Subcutaneous abdominal adipose tissue (tissue), 5 donors: ENCODE measurements around the gene PUM1.

Source experiments
- H3K27ac ChIP-seq: one replicate; pipeline ENCODE4 v1.7.0; 2013; ENCODE audit warnings: low read depth, mild to moderate bottlenecking, inconsistent platforms, low read length, moderate library complexity
- H3K27me3 ChIP-seq, 5 donors: one replicate each; pipeline ENCODE4 v1.7.0; 2013; ENCODE audit warnings: low read length in 5 of 5, inconsistent platforms in 1 of 5; ENCODE audit not compliant: control insufficient read depth in 5 of 5, insufficient read depth in 4 of 5
- H3K36me3 ChIP-seq, 5 donors: one replicate each; pipeline ENCODE4 v1.7.0; 2013; ENCODE audit warnings: low read length in 5 of 5; ENCODE audit not compliant: control insufficient read depth in 5 of 5, insufficient read depth in 5 of 5
- H3K4me1 ChIP-seq, 5 donors: one replicate each; pipeline ENCODE4 v1.7.0; 2013; ENCODE audit warnings: low read length in 5 of 5, mild to moderate bottlenecking in 3 of 5, moderate library complexity in 1 of 5; ENCODE audit not compliant: control insufficient read depth in 5 of 5, insufficient read depth in 5 of 5
- H3K4me3 ChIP-seq, 5 donors: one replicate each; pipeline ENCODE4 v1.7.0; 2013; ENCODE audit warnings: low read length in 5 of 5, low read depth in 1 of 5
- H3K9ac ChIP-seq, 5 donors: one replicate each; pipeline ENCODE4 v1.7.0; 2013; ENCODE audit warnings: low read length in 5 of 5, mild to moderate bottlenecking in 4 of 5, moderate library complexity in 3 of 5
- H3K9me3 ChIP-seq, 5 donors: one replicate each; pipeline ENCODE4 v1.7.0; 2013; ENCODE audit warnings: low read length in 5 of 5; ENCODE audit not compliant: control insufficient read depth in 5 of 5
- donor health status: healthy.
- donor health status: healthy.
- donor health status: healthy.
- donor health status: healthy.
- donor health status: healthy.

PUM1 gene

DNA sequence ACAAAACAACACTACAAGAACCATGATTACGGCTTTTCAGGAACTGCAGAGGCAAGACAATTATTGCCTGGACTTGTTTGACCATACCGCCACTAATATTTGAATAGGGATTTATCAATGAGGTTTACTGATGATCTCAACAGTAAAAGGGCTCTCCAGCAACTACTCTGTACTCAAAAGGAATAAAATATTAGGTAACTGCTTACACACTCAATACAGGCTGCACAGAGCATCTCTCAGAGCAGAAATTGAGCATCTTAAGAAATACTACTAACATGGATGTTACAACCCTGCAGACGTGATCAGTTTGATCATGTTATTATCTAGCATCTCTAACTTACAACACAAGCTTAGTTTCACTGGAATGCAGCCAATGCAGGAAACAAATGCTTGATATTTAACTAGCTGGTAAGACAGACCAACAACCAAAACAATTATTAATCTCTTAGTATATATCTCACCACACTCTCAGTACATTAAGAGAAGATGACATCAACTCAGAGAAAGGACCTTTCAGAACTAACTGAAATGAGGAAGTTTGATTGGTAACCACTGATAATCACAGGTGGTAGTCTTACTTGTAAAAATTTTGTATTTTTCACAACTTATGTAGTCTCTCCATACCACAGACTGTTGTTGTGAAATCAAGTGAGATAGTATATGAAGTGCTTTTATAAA, 52.2 kb downstream of the PUM1 start:
- Histone ChIP-seq H3K27me3 (no peaks in the 10 kb centered on the region), H3K27ac (no peak overlapping the region), H3K4me1 (peaks cover 0 to 27% (median 23%) of the 10 kb centered on the region in 5 donors)

DNA sequence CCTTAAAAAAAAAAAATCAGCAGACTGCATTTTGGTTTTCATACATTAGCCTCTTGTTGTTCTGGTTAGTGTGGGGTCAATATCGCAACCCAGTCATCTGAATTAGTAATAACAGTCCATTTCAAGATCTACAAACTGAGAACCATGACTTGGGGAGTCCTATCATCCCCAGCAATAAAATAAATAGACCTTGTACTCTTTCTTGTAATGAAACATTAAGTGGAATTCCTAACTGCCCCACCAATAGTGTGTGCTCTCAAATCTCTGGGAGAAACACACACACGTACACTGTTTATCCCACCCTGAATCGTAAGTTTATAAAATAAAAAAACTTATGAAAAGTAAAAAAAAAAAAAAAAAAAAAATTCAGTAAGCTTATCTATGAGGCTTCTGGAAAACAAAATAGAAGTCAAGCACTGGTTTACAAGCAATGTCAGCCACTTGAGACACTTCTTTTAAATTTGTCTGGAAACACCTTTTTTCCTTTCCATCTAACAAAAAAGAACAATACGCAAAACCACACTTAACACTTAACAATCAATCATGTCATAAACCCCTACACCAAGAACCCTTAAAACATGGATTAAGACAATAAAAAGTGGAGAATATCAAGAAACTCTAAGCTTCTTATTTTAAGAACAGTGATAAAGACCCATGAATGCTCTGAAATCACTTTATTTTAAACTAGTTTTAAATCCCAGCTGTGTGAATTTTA, 53.1 kb downstream of the PUM1 start:
- Histone ChIP-seq H3K27ac (no peak overlapping the region), H3K4me3 (no peak overlapping the region), H3K9ac (no peak overlapping the region), H3K9me3 (no peaks in the 10 kb centered on the region), H3K36me3 (no peaks in the 10 kb centered on the region), H3K27me3 (no peaks in the 10 kb centered on the region), H3K4me1 (peaks cover 0 to 27% (median 26%) of the 10 kb centered on the region in 5 donors)

More for the DNA sequence above, 52.2 kb downstream of the PUM1 start:
- no peaks in the 10 kb centered on the region for H3K36me3 ChIP-seq
- H3K9ac ChIP-seq = no peak overlapping the region
- H3K4me3 ChIP-seq = no peak overlapping the region
- no peaks in the 10 kb centered on the region for H3K9me3 ChIP-seq

DNA sequence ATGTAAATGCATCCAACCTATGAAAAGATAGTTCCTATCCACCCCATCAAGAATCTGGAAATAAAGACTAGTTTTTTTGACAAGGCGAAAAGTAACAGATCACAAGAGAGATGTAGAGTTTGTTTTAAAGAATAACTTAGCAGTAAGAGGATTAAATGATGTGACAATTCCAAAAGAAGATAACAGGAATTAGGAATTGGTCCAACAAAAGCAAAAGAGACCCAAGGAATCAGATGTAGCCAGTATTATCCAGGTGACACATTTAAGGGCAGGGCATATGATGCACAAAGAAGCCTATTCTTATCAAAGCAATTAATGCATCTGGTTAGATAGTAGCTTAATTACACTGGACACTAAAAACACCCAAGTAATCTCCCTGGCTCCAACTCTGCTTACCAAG, 53.8 kb downstream of the PUM1 start:
- H3K36me3 ChIP-seq = no peaks in the 10 kb centered on the region
- no peaks in the 10 kb centered on the region for H3K27me3 ChIP-seq
- peaks cover 0 to 33% (median 27%) of the 10 kb centered on the region in 5 donors for H3K4me1 ChIP-seq
- no peaks in the 10 kb centered on the region for H3K9me3 ChIP-seq
- H3K27ac ChIP-seq = no peak overlapping the region
- no peak overlapping the region for H3K9ac ChIP-seq
- no peak overlapping the region for H3K4me3 ChIP-seq

DNA sequence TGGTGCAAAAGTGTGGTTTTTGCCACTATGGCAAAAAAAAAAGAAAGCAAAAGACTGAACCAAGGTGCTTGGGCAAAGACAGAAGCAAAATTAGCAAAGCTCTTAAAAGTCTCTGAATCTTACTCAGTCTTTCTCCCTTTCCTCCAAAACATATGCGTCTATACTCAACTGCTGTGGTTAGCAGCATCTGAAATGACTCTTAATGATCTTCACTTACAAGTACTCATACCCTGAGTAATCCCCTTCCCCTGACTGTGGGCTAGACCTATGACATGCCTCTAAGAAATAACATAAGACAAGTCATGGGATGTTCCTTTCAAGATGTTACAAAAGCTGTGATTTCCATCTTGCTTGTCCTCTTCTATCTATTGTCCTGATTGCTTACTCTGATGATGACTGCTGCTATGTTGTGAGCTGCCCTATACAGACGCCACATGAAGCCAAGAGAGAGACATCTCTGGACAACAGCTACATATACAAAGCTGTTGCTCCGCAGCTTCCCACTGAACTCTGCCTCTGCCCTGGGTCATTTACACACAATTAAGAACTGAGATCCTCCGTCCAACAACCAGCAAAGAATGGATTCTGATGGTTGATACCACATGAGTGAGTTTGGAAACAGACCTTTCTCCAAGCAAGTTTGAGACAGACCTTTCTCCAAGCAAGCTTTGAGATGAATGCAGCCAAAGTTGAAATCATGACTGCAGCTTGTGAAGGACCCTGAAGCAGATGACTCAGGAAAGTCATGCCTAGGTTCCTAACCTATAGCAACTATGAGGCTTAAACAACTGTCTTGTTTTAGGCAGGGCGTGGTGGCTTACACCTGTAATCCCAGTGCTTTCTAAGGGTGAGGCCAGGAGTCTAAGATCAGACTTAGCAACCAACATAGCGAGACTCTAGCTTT, 55.2 kb downstream of the PUM1 start:
- Histone ChIP-seq H3K9me3 (no peaks in the 10 kb centered on the region), H3K9ac (no peak overlapping the region), H3K4me1 (peaks cover 0 to 33% (median 27%) of the 10 kb centered on the region in 5 donors), H3K4me3 (no peak overlapping the region), H3K36me3 (peaks cover 4 to 11% (median 9%) of the 10 kb centered on the region in 5 donors), H3K27ac (no peak overlapping the region), H3K27me3 (no peaks in the 10 kb centered on the region)

GRCh38 chr1:31007462-31007991, 58.0 kb downstream of the PUM1 start:
- H3K36me3 ChIP-seq = peaks cover 14 to 32% (median 22%) of the 10 kb centered on the region in 5 donors
- no peak overlapping the region for H3K27ac ChIP-seq
- no peaks in the 10 kb centered on the region for H3K27me3 ChIP-seq
- H3K9ac ChIP-seq = no peak overlapping the region
- H3K4me3 ChIP-seq = no peak overlapping the region
- H3K9me3 ChIP-seq = no peaks in the 10 kb centered on the region
- H3K4me1 ChIP-seq = peaks cover 0 to 25% (median 20%) of the 10 kb centered on the region in 5 donors

DNA sequence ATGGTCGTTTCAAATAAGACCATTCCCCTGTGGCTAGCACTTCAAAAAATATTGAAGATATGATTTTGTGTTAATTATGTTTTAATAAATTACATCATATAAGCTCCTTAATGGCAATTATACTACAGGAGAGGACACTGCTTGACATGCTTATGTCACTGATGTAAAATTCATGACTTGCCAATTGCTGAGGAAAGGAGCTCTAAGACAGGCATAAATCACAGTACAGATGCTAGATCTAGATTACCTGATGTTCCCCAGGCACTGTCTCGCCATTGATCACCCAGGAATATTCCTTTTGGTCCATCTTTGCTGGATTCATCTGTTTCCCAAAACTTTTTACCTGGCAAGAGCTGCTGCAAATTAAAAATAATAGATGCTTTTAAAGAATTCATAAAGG, 58.8 kb downstream of the PUM1 start:
- Histone ChIP-seq H3K4me3 (no peak overlapping the region), H3K27me3 (no peaks in the 10 kb centered on the region), H3K27ac (no peak overlapping the region), H3K36me3 (peaks cover 14 to 35% (median 22%) of the 10 kb centered on the region in 5 donors), H3K9ac (no peak overlapping the region), H3K4me1 (peaks cover 0 to 23% (median 18%) of the 10 kb centered on the region in 5 donors), H3K9me3 (no peaks in the 10 kb centered on the region)

DNA sequence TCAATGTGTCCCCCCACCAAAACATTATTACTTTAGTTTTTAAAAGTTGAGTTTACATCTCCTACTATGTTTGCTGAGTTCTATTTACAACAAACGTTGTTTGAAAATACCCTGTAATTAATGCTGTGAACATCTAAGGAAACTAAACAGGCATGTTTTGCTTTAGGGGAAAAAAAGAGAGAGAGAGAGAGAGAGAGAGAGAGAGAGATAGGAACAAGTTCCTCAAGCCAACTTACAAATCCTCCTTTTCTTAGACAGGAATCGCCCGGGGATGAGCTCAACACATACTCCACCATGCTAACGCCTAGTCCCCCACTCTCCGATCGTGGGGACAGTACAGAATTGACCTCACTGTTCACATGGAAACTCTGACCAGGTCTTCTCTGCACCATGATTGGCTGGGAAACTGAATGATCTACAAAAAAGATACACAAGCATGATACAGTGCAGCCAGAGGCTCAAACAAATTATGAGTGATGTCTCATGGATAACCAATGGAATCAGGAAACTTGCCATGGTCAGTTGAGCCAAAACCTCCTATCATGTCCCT, 59.8 kb downstream of the PUM1 start:
- Histone ChIP-seq H3K4me1 (peaks cover 0 to 19% (median 10%) of the 10 kb centered on the region in 5 donors), H3K36me3 (peaks cover 14 to 36% (median 22%) of the 10 kb centered on the region in 5 donors), H3K4me3 (no peak overlapping the region), H3K27me3 (no peaks in the 10 kb centered on the region), H3K9me3 (no peaks in the 10 kb centered on the region), H3K9ac (no peak overlapping the region), H3K27ac (no peak overlapping the region)

DNA sequence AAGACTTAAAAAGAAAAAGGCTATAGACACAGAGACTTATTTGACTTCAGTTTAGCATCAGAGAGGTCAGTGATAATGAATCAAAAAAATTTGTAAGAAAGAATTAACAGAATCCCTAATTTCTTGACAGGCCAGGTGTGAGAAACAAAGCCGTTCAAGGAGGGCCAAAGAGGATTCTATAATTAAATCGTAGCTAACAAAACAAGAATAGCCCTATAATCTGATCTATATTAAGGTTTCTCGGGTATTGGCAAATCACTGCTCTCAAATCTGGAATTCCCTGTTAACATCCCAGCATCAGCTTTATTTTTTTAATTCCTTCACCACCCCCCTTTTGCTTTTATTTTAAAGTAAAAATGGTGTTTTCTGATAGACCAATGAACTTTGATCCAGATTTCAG, 60.3 kb downstream of the PUM1 start:
- no peak overlapping the region for H3K9ac ChIP-seq
- H3K36me3 ChIP-seq = peaks cover 14 to 36% (median 22%) of the 10 kb centered on the region in 5 donors
- no peak overlapping the region for H3K27ac ChIP-seq
- no peaks in the 10 kb centered on the region for H3K27me3 ChIP-seq
- H3K4me1 ChIP-seq = peaks cover 0 to 16% (median 5%) of the 10 kb centered on the region in 5 donors
- H3K4me3 ChIP-seq = no peak overlapping the region
- no peaks in the 10 kb centered on the region for H3K9me3 ChIP-seq

DNA sequence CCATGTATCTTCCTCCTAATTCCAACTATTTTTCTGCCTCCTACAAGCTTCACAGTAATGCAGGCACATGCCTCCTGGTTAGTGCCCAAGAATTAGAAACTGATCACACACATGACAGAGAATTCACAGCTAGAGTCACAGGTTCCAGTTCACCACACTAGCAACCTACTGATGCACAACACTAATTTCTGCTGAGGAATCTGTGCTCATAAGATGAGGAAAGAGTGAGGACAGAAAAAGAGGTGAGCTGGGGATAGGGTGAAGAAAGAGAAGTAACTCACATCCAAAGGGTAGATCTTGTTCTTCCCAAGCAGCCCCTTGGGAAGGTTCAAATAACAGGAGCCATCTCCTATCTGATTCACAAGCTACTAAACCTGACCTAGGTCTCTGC, 61.3 kb downstream of the PUM1 start:
- Histone ChIP-seq H3K36me3 (peaks cover 14 to 36% (median 22%) of the 10 kb centered on the region in 5 donors), H3K4me1 (peaks cover 0 to 11% (median 0%) of the 10 kb centered on the region in 5 donors)

More for the DNA sequence above, 61.3 kb downstream of the PUM1 start:
- Histone ChIP-seq H3K27ac (no peak overlapping the region), H3K9ac (no peak overlapping the region), H3K27me3 (no peaks in the 10 kb centered on the region), H3K4me3 (no peak overlapping the region), H3K9me3 (no peaks in the 10 kb centered on the region)
